Natural killer cell (primary cell): ENCODE data around the gene DLG1. TPM values are rescaled to one million over a fixed set of nuclear protein-coding genes. Genes with fewer than 3 reads are reported as not detected.
"Not testable (repeated sequence)": the region's sequence is repeated elsewhere in the genome, so short reads cannot be mapped to it uniquely, and the experiment has no call there.

ENCODE experiments used
- ATAC-seq, 3 donors: fragments of 150-1000 bp in 2 of 3; fragments of 200-7000 bp in 1 of 3; cut with Tn5 transposase; 1 replicate in 1 of 3; 2 replicates in 2 of 3; pipeline ENCODE4 v1.10.0; 2021; ENCODE audit warnings: mild to moderate bottlenecking in 2 of 3, moderate library complexity in 2 of 3
- DNase-seq, 2 donors: peaks; one replicate each; pipeline versions ENCODE4 v3.0.0 to v3.0.0-alpha.2; 2013 to 2021; ENCODE audit warnings: mixed read lengths in 1 of 2
- H3K27ac ChIP-seq: one replicate; pipeline ENCODE4 v1.5.1; 2013; ENCODE audit warnings: mild to moderate bottlenecking, low read length
- H3K27me3 ChIP-seq: one replicate; pipeline ENCODE4 v1.6.1; 2013; ENCODE audit warnings: low read length; ENCODE audit not compliant: control insufficient read depth, insufficient read depth
- H3K36me3 ChIP-seq: one replicate; pipeline ENCODE4 v1.6.1; 2013; ENCODE audit warnings: low read length; ENCODE audit not compliant: control insufficient read depth, insufficient read depth
- H3K4me1 ChIP-seq: one replicate; pipeline ENCODE4 v1.6.1; 2013; ENCODE audit warnings: low read length; ENCODE audit not compliant: control insufficient read depth, insufficient read depth
- H3K4me3 ChIP-seq: one replicate; pipeline ENCODE4 v1.5.1; 2013; ENCODE audit warnings: low read length
- H3K9me3 ChIP-seq: one replicate; pipeline ENCODE4 v1.6.1; 2013; ENCODE audit warnings: low read length; ENCODE audit not compliant: control insufficient read depth, insufficient read depth
- H3K27ac Mint-ChIP-seq, 2 donors: one replicate each; pipeline ENCODE4 v1.8.0; 2022; ENCODE audit warnings: mild to moderate bottlenecking in 2 of 2, mixed read lengths in 2 of 2, moderate library complexity in 1 of 2
- H3K27me3 Mint-ChIP-seq, 2 donors: one replicate each; pipeline ENCODE4 v1.8.0; 2022; ENCODE audit warnings: low read depth in 2 of 2, mixed read lengths in 2 of 2
- H3K36me3 Mint-ChIP-seq: one replicate; pipeline ENCODE4 v1.8.0; 2022; ENCODE audit warnings: mixed read lengths
- H3K4me1 Mint-ChIP-seq, 2 donors: one replicate each; pipeline ENCODE4 v1.8.0; 2022; ENCODE audit warnings: mixed read lengths in 2 of 2
- H3K4me3 Mint-ChIP-seq: one replicate; pipeline ENCODE4 v1.8.0; 2022; ENCODE audit warnings: mild to moderate bottlenecking, moderate library complexity, mixed read lengths
- H3K9me3 Mint-ChIP-seq, 2 donors: one replicate each; pipeline ENCODE4 v1.8.0; 2022; ENCODE audit warnings: mixed read lengths in 2 of 2
- WGBS: methylation state at CpG from one replicate; pipeline ENCODE4 v1.1.7; 2013; ENCODE audit warnings: missing lambda C conversion rate; ENCODE audit not compliant: insufficient coverage; 5-methylcytosine and 5-hydroxymethylcytosine counted together
- intact Hi-C: fragments of 100-400 bp; cut with micrococcal nuclease; formaldehyde crosslinking; loops from one replicate; pipeline ENCODE4 v1.14.2; 2022
- total RNA-seq, 4 donors: library from RNA; stranded (reverse); fragments of 120-200 nt in 1 of 4; gene quantifications; one replicate each; pipeline versions ENCODE4 v1.2.3 to v1.2.4, GENCODE V29; 2013 to 2022
- TF ChIP-seq, protein P1 (sequence below): fragments of 200-600 bp; IDR thresholded peaks from one replicate; pipeline ENCODE4 v1.8.0; 2022; ENCODE audit warnings: antibody characterized with exemption

Gene DLG1
- total RNA-seq, 3 donors from 2014 or later (not counting 1 experiment from before 2014, with no cell fraction given), result 82.0 to 91.8 (median 89.0) TPM

DNA sequence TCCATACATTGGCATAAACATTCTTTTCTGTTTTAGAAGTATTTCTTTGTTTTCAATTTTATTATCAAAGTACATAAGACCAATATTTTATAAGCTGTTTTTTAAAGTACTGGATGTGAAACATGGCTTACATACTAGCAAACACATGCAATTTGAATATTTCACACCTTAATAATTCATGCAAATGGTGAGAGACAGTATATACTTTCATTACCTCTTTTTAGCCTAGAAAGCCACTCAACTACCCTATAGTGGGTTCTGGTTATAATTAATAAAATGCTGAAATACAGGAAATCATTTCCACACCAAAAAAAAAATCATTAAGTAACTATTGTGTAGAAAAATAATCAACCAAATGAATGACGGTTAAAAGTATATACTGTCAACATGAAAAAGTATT lies 230.3 kb downstream of the DLG1 start:
- H3K4me3 ChIP-seq, result no peak overlapping the region
- Mint-ChIP-seq H3K4me3 (no peak overlapping the region), H3K4me1 (no peaks in the 10 kb centered on the region), H3K27me3 (no peaks in the 10 kb centered on the region), H3K9me3 (no peaks in the 10 kb centered on the region), H3K27ac (no peak overlapping the region), H3K36me3 (peaks cover 10% of the 10 kb centered on the region)
- DNase-seq (no peak), ATAC-seq (no peak)
- no peak overlapping the region for H3K27ac ChIP-seq
- WGBS, result no CpG with 5 or more reads among the region's 1 CpG
- intact Hi-C loops, result no loop called here
- H3K36me3 ChIP-seq, result peaks cover 12% of the 10 kb centered on the region
- H3K27me3 ChIP-seq, result no peaks in the 10 kb centered on the region
- H3K9me3 ChIP-seq, result no peaks in the 10 kb centered on the region
- TF ChIP-seq, protein P1, sequence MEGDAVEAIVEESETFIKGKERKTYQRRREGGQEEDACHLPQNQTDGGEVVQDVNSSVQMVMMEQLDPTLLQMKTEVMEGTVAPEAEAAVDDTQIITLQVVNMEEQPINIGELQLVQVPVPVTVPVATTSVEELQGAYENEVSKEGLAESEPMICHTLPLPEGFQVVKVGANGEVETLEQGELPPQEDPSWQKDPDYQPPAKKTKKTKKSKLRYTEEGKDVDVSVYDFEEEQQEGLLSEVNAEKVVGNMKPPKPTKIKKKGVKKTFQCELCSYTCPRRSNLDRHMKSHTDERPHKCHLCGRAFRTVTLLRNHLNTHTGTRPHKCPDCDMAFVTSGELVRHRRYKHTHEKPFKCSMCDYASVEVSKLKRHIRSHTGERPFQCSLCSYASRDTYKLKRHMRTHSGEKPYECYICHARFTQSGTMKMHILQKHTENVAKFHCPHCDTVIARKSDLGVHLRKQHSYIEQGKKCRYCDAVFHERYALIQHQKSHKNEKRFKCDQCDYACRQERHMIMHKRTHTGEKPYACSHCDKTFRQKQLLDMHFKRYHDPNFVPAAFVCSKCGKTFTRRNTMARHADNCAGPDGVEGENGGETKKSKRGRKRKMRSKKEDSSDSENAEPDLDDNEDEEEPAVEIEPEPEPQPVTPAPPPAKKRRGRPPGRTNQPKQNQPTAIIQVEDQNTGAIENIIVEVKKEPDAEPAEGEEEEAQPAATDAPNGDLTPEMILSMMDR, result no peak
- no peaks in the 10 kb centered on the region for H3K4me1 ChIP-seq

GRCh38 chr3:197064771-197065170 lies 233.6 kb downstream of the DLG1 start:
- intact Hi-C loops, result no loop called here
- no peaks in the 10 kb centered on the region for H3K9me3 Mint-ChIP-seq
- peaks cover 22% of the 10 kb centered on the region for H3K36me3 ChIP-seq
- peaks cover 8% of the 10 kb centered on the region for H3K36me3 Mint-ChIP-seq
- H3K27ac Mint-ChIP-seq, result no peak overlapping the region
- no peak overlapping the region for H3K27ac ChIP-seq
- H3K4me3 ChIP-seq, result no peak overlapping the region
- H3K27me3 Mint-ChIP-seq, result no peaks in the 10 kb centered on the region
- ATAC-seq (no peak), DNase-seq (no peak)
- H3K4me3 Mint-ChIP-seq, result no peak overlapping the region
- H3K4me1 Mint-ChIP-seq, result no peaks in the 10 kb centered on the region
- H3K27me3 ChIP-seq, result no peaks in the 10 kb centered on the region
- H3K9me3 ChIP-seq, result no peaks in the 10 kb centered on the region
- no peaks in the 10 kb centered on the region for H3K4me1 ChIP-seq
- TF ChIP-seq, protein P1, result no peak
- WGBS, result 100% methylated on average over 1 of the region's 1 CpG

DNA sequence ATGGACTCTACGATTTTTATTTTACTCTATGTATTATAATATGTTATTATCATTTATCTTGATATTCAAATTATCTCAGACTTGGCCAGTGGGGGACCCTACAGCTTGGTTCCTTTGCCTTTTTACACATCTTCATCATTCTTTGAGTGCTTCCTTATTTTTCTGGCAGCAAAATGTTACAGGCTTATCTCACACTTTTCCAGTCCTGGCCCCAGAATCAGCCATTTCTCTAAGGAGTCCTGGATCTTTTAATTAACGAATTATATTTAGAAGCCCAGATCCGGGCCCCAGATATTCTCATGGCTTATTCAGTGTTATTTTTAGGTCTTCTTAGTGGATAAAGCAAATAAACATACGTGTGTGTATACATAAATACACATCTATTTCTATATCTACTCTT lies 236.0 kb downstream of the DLG1 start:
- H3K4me1 Mint-ChIP-seq, result no peaks in the 10 kb centered on the region
- no peak overlapping the region for H3K27ac Mint-ChIP-seq

DNA sequence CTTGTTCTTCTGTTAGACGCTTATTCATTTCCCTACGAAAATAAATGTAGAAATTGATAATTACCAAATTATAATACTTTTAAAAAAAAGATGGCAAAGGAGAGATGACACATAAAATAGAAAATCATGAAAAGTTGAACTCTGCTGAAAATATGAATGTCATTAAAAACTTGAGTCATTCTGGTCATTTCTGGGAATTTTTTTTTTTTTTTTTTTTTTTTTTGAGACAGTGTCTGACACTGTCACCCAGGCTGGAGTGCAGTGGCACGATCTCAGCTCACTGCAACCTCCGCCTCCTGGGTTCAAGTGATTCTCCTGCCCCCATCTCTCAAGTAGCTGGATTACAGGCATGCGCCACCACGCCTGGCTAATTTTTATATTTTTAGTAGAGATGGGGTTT lies 246.8 kb downstream of the DLG1 start:
- H3K36me3 Mint-ChIP-seq, intact Hi-C loops, H3K27ac Mint-ChIP-seq, DNase-seq, H3K4me1 Mint-ChIP-seq, H3K27ac ChIP-seq, H3K4me1 ChIP-seq, ATAC-seq, H3K27me3 Mint-ChIP-seq, H3K9me3 Mint-ChIP-seq, H3K9me3 ChIP-seq, H3K4me3 ChIP-seq, H3K4me3 Mint-ChIP-seq, H3K27me3 ChIP-seq: not testable (repeated sequence)
- WGBS, result 86% methylated on average over 4 of the region's 6 CpGs
- peaks cover 19% of the 10 kb centered on the region for H3K36me3 ChIP-seq

More for the DNA sequence above, 236.0 kb downstream of the DLG1 start:
- peaks cover 36% of the 10 kb centered on the region for H3K36me3 ChIP-seq
- Mint-ChIP-seq H3K9me3 (no peaks in the 10 kb centered on the region), H3K4me3 (no peak overlapping the region), H3K27me3 (no peaks in the 10 kb centered on the region), H3K36me3 (peaks cover 26% of the 10 kb centered on the region)
- no peaks in the 10 kb centered on the region for H3K27me3 ChIP-seq
- H3K9me3 ChIP-seq, result no peaks in the 10 kb centered on the region
- no peak overlapping the region for H3K4me3 ChIP-seq
- WGBS, result 94% methylated on average over 2 of the region's 4 CpGs
- H3K27ac ChIP-seq, result no peak overlapping the region
- intact Hi-C loops, result no loop called here
- TF ChIP-seq, protein P1, result no peak
- ATAC-seq, result no peak
- DNase-seq, result no peak
- no peaks in the 10 kb centered on the region for H3K4me1 ChIP-seq
